Activated CD4-positive, alpha-beta T cell treated with anti-CD3 and anti-CD28 coated beads, Interleukin-2, amount 50 U/mL, for 48 hours (primary cell): ENCODE results near the gene SLC17A9.

Experiments
- DNase-seq, 2 experiments: peaks; one replicate each; pipeline ENCODE4 v3.0.0-alpha.2; 2020

SLC17A9 gene

GRCh38 chr20:63006540-63007359 lies 54.2 kb downstream of the SLC17A9 start, which contains the start of gene BHLHE23:
BHLHE23 (minus strand) TSS chr20:63006964; CDS start chr20:63006774, 190 bp downstream.
- no peak for DNase-seq

DNA sequence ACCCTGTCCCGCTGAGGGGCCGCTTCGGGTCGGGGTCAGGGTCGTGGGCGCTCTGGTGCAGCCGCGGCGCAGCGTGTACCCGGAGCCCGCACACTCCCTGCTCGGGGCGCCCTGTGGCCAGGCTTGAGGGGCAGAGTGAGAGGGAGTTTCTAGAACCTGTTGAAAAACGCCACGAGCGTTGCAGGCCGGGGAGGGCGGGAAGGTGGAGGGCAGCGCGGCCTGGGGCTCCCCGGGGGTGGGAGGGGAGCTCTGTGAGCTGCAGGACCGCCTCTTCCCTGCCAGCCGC lies 54.8 kb downstream of the SLC17A9 start:
- DNase-seq, result no peak

DNA sequence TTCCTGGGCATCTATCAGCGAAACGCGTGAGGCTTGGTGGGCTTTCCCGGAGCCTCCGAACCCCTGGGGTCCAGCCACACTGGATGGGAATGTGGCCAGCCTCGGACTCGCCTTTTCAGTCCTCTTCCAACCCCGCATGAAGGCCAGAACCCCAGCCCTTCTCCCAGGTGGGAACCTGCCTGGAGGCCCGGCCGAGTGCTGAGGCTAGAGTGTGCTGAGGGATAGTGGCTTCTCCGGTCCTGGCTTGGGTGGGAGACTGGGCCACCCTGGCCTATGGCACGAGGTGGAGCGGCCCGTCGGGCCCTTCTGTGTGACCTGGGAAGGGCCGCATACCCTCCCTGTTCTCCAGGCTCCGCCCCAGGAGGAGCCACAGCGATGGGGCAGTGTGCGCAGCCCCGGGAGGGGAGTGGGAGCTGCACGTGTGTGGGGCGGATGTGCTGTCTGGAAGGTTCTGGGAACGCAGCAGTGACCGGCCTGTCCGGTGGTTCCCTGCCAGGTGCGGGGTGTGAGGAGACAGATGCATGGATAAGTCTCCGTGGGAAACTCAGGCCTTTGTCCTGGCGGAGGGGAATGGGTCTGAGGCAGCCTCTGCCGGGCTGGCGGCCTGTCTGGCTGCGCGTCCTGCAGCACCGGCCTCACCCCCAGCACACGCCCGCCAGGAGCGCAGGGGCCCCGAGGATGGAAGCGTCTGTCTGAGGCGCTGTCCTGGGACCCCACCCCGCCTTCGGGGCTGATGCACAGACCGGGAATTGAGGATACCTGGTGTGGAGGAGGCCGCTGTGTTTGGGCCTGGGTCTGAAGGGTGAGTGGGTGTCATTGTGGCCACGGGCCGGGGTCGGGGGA lies 55.4 kb downstream of the SLC17A9 start:
- DNase-seq, result no peak

GRCh38 chr20:63008541-63009044 lies 56.1 kb downstream of the SLC17A9 start:
- no peak for DNase-seq

GRCh38 chr20:63009045-63009961 lies 56.8 kb downstream of the SLC17A9 start:
- DNase-seq, result peak; percentile 86 to 89

DNA sequence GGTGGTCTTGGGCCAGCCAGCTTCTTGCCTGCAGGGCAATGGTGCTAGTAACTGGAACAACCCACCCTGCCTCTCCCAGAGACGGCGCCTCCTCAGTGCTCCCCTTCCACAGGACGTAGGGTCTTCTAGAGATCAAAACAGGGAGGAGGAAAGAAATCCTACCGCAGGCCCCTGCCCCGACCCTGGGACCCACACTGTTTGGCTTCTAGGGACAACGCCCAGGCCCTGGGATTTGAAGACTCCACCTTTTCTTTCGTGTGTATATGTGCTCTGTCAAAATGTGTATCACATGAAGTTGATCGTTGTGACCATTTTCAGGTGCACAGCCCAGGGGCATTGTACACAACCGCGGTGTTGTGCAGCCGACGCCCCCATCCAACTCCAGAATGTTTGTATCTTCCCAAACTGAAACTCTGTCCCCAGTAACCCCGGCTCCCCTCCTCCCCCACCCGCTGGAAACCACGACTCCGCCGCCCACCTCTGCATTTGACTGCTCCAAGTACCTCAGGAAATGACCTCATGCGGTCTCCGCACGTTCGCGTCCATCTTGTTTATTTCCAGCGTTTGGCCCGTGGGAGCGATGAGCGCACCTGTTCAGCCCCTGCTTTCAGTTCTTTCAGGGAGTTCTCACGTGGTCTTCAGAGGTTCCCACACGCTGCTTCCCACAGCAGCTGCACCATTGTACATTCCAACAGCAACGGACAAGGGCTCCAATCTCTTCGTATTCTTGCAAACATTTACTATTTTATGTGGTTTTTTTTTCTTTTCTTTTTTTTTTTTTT lies 57.7 kb downstream of the SLC17A9 start:
- peak; percentile 73 to 77 for DNase-seq

DNA sequence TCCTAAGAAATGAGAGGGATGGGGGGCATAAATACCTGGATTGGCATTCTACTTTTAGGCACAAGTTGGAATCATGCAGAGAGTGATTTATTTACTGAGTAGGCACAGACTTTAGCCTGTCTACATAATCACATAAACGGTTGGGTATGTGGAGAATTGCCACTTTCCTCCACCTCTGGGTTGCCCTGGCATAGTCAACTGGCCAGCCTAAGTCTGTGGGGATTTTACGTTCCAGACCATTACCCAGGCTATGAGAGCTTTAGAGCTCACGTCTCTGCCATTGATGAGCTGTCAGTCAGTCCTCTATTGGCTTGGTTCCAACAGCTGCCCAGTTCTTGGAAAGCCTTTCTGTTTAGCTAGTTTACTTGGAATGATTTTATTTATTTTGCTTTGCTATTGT lies 59.3 kb downstream of the SLC17A9 start:
- no peak for DNase-seq

- no peak for DNase-seq
Observed at GRCh38 chr20:63013207-63013606, 60.7 kb downstream of the SLC17A9 start.

DNA sequence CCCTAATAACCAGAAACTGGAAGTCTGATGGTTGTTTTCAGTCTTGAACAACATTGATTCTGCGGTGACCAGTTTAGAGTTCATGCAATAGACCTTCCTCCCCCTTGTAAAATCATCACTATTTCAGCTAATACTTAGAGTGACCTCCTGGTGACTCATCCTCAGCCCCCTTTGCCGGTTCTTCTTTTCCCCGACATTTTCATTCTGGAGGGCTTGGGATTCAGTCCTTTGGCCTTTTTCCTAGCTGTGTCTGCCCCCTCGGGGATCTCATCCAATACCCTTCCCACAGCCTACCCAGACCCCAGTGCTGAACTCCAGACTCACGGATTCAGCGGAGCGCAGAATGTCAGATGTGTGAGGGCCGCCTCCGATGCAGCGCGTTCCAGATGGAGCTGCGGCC lies 61.8 kb downstream of the SLC17A9 start:
- DNase-seq, result no peak

GRCh38 chr20:63014710-63015109 lies 62.2 kb downstream of the SLC17A9 start:
- DNase-seq, result no peak

DNA sequence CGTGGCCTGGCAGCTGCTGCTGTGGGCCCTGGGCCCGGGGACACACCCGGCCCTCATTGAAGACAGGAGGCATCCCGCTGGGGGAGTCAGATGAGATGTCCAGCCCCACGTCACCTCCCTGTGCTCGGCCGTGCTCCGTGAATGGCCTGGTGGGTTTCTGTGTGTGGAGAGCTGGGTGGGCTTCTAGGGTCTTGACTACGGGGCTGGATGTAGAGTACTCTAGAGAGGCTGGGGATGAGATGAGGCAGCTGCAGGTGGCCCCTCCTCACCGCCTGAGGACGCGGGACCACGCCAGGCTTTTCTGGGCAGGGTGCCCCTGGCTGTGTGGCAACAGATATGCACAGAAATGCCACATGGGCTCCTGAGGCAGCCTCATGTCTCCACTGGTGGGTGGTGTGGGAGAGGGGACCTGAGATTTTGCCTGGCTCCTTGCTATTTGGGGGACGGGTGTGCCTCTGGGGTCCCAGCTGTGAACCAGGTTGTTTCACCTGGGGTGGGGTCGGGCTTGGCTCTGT lies 62.7 kb downstream of the SLC17A9 start:
- no peak for DNase-seq

GRCh38 chr20:63015662-63016361 lies 63.3 kb downstream of the SLC17A9 start:
- DNase-seq, result no peak

- DNase-seq, result no peak
Observed at GRCh38 chr20:63016514-63017075, 64.1 kb downstream of the SLC17A9 start.

GRCh38 chr20:63017076-63017825 lies 64.7 kb downstream of the SLC17A9 start:
- DNase-seq, result no peak

GRCh38 chr20:63017826-63018411 lies 65.4 kb downstream of the SLC17A9 start:
- DNase-seq, result no peak
